Loucy (cell line): ENCODE measurements around the gene KLK6.

ENCODE experiments used
- H2AFZ ChIP-seq: fragments of 200-600 bp; sonication (generic); 2 replicates; pipeline ENCODE4 v1.6.0; 2016; ENCODE audit warnings: antibody characterized with exemption, mild to moderate bottlenecking, low read length, moderate library complexity
- H3F3A ChIP-seq: fragments of 200-600 bp; 2 replicates; pipeline ENCODE4 v1.6.0; 2016; ENCODE audit warnings: antibody characterized with exemption, low read depth, mild to moderate bottlenecking
- H3K27me3 ChIP-seq: fragments of 200-600 bp; sonication (generic); 2 replicates; pipeline ENCODE4 v1.6.1; 2014; ENCODE audit warnings: low read length, mild to moderate bottlenecking; ENCODE audit not compliant: insufficient read depth, poor library complexity, severe bottlenecking
- H3K36me3 ChIP-seq: fragments of 200-600 bp; sonication (generic); 2 replicates; pipeline ENCODE4 v1.6.1; 2016; ENCODE audit warnings: low read length; ENCODE audit not compliant: insufficient read depth
- H3K4me1 ChIP-seq: fragments of 200-600 bp; sonication (generic); 2 replicates; pipeline ENCODE4 v1.5.1; 2014; ENCODE audit warnings: low read length, mild to moderate bottlenecking; ENCODE audit not compliant: insufficient read depth, poor library complexity, severe bottlenecking
- H3K4me2 ChIP-seq: fragments of 200-600 bp; sonication (generic); 2 replicates; pipeline ENCODE4 v1.6.0; 2014; ENCODE audit warnings: antibody characterized with exemption, low read length, low read depth, mild to moderate bottlenecking; ENCODE audit not compliant: poor library complexity, severe bottlenecking
- H3K4me3 ChIP-seq: fragments of 200-600 bp; sonication (generic); 2 replicates; pipeline ENCODE4 v1.5.1; 2014; ENCODE audit warnings: low read length, mild to moderate bottlenecking, mixed read lengths; ENCODE audit not compliant: poor library complexity, severe bottlenecking
- H3K79me2 ChIP-seq: fragments of 200-600 bp; sonication (generic); 2 replicates; pipeline ENCODE4 v1.6.1; 2014; ENCODE audit warnings: low read length; ENCODE audit not compliant: insufficient read depth
- H3K9ac ChIP-seq: fragments of 200-600 bp; sonication (generic); 2 replicates; pipeline ENCODE4 v1.6.0; 2014; ENCODE audit warnings: mild to moderate bottlenecking, low read depth, low read length, moderate library complexity; ENCODE audit not compliant: poor library complexity, severe bottlenecking
- H3K9me2 ChIP-seq: fragments of 200-600 bp; sonication (generic); replicated peaks from 2 replicates; pipeline ENCODE4 v1.6.1; 2016; ENCODE audit warnings: low read depth, low read length, mixed read lengths
- H3K9me3 ChIP-seq: fragments of 200-600 bp; sonication (generic); 2 replicates; pipeline ENCODE4 v1.6.1; 2014; ENCODE audit warnings: mild to moderate bottlenecking, antibody characterized with exemption, low read length, low read depth; ENCODE audit not compliant: insufficient read depth
- H4K20me1 ChIP-seq: fragments of 200-600 bp; sonication (generic); 2 replicates; pipeline ENCODE4 v1.6.0; 2014; ENCODE audit warnings: antibody characterized with exemption, low read length, mild to moderate bottlenecking; ENCODE audit not compliant: insufficient read depth, poor library complexity, severe bottlenecking
- CTCF ChIP-seq: fragments of 200-600 bp; sonication (generic); conservative IDR thresholded peaks from 2 replicates; pipeline ENCODE4 v1.5.1; 2014; ENCODE audit warnings: mild to moderate bottlenecking, antibody characterized with exemption, low read length
- EZH2phosphoT487 ChIP-seq: fragments of 200-600 bp; IDR thresholded peaks from 2 replicates; pipeline ENCODE4 v1.6.1; 2018; ENCODE audit warnings: antibody characterized with exemption, mild to moderate bottlenecking, moderate library complexity, borderline replicate concordance

KLK6 gene

GRCh38 chr19:51010066-51010795, 40.8 kb upstream of the KLK6 start:
- Histone ChIP-seq H3K79me2 (no peaks in the 10 kb centered on the region), H3K9ac (no peak overlapping the region), H3K4me1 (no peaks in the 10 kb centered on the region), H3K4me2 (no peak overlapping the region), H3K4me3 (no peak overlapping the region), H4K20me1 (no peaks in the 10 kb centered on the region), H3K9me3 (no peaks in the 10 kb centered on the region), H3K36me3 (no peaks in the 10 kb centered on the region), H2AFZ (no peak overlapping the region), H3K9me2 (no peaks in the 10 kb centered on the region), H3K27me3 (no peaks in the 10 kb centered on the region), H3F3A (no peaks in the 10 kb centered on the region)
- TF ChIP-seq EZH2phosphoT487 (no peak), CTCF (no peak)

- no peaks in the 10 kb centered on the region for H3K27me3 ChIP-seq
Observed at GRCh38 chr19:51009061-51009891, 39.9 kb upstream of the KLK6 start.

GRCh38 chr19:51007488-51007887, 38.1 kb upstream of the KLK6 start:
- no peaks in the 10 kb centered on the region for H3K9me2 ChIP-seq
- no peaks in the 10 kb centered on the region for H3K27me3 ChIP-seq
- peaks cover 3% of the 10 kb centered on the region; the same call in 1 of the 2 replicates for H3K9me3 ChIP-seq
- no peak overlapping the region for H3K9ac ChIP-seq
- no peaks in the 10 kb centered on the region for H3K4me1 ChIP-seq
- H2AFZ ChIP-seq = no peak overlapping the region
- H4K20me1 ChIP-seq = no peaks in the 10 kb centered on the region
- H3F3A ChIP-seq = no peaks in the 10 kb centered on the region
- no peak overlapping the region for H3K4me3 ChIP-seq
- no peaks in the 10 kb centered on the region for H3K36me3 ChIP-seq
- H3K79me2 ChIP-seq = no peaks in the 10 kb centered on the region
- TF ChIP-seq CTCF (no peak), EZH2phosphoT487 (no peak)
- H3K4me2 ChIP-seq = no peak overlapping the region

More at GRCh38 chr19:51009061-51009891, 39.9 kb upstream of the KLK6 start:
- Histone ChIP-seq H4K20me1 (no peaks in the 10 kb centered on the region), H2AFZ (no peak overlapping the region), H3K4me1 (no peaks in the 10 kb centered on the region), H3K9ac (no peak overlapping the region), H3K79me2 (no peaks in the 10 kb centered on the region), H3K4me3 (no peak overlapping the region), H3K9me2 (no peaks in the 10 kb centered on the region), H3K36me3 (no peaks in the 10 kb centered on the region), H3K9me3 (no peaks in the 10 kb centered on the region), H3F3A (no peaks in the 10 kb centered on the region), H3K4me2 (no peak overlapping the region)
- TF ChIP-seq CTCF (no peak), EZH2phosphoT487 (no peak)
